Right lobe of liver (tissue), 4 donors: ENCODE data around the gene RHEBL1.

Source experiments
- CTCF ChIP-seq, 4 donors: fragments of 200-600 bp in 3 of 4; fragments of 450-650 bp in 1 of 4; IDR thresholded peaks; one replicate each; pipeline versions ENCODE4 v1.5.1 to v1.8.0; 2016 to 2022; ENCODE audit warnings: antibody characterized with exemption in 4 of 4, mild to moderate bottlenecking in 2 of 4
- POLR2A ChIP-seq: fragments of 450-650 bp; IDR thresholded peaks from one replicate; pipeline ENCODE4 v1.6.1; 2017; ENCODE audit warnings: antibody characterized with exemption, mild to moderate bottlenecking
- donor health status: DM: no; HTN: no; CAD: no.
- donor health status: DM: no; HTN: no; CAD: no.
- donor health status: DM: no; HTN: yes; CAD: no.

GRCh38 chr12:49059299-49060171 lies 10.2 kb downstream of the RHEBL1 start:
- TF ChIP-seq CTCF (IDR thresholded peaks at IDR 0.05) = no peak
- TF ChIP-seq POLR2A = no peak
